Nucleus accumbens (tissue), 56 donors: ENCODE measurements around the gene ATG9A.

Experiments used
- DNase-seq, 56 donors: peaks; one replicate each; lab custom pipeline; 2025; lab: John Stamatoyannopoulos, UW

The ATG9A gene

DNA sequence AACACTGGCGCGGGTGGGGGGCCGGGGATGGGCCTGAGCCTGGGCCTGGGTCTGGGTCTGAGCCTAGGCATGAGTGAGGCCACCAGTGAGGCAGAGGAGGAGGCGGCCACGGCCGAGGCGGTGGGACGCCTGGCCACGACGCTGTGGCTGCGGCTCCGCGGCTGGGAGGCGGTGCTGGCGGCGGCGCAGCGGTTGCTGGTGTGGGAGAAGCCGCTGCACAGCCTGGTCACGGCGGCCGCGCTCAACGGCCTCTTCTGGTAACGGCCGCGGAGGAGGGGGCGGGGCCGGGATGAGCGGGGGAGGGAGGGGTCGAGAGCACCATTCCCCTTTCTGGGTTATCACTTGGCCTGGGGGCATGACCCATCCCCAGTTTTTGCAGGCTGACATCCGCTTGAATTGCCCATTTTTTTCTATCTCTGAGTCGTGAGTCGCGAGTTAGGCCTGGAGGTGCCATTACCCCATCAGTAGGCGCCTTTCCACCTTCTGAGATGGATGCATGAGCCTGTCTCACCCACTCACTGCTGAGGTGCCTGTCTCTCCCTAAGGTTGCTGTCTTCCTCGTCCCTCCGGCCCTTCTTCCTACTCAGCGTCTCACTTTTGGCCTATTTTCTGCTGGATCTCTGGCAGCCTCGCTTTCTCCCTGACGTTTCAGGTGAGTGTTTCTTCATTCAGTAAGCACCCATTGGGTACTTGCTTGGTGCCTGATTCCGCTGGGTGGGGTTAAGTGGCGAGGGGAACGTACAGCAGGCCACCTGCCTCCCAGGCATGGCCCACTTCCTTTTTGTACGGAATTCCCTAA is 50.9 kb downstream of the ATG9A start:
- peak in 23 of 56 donors; percentile 31 to 85 (median 62) for DNase-seq

DNA sequence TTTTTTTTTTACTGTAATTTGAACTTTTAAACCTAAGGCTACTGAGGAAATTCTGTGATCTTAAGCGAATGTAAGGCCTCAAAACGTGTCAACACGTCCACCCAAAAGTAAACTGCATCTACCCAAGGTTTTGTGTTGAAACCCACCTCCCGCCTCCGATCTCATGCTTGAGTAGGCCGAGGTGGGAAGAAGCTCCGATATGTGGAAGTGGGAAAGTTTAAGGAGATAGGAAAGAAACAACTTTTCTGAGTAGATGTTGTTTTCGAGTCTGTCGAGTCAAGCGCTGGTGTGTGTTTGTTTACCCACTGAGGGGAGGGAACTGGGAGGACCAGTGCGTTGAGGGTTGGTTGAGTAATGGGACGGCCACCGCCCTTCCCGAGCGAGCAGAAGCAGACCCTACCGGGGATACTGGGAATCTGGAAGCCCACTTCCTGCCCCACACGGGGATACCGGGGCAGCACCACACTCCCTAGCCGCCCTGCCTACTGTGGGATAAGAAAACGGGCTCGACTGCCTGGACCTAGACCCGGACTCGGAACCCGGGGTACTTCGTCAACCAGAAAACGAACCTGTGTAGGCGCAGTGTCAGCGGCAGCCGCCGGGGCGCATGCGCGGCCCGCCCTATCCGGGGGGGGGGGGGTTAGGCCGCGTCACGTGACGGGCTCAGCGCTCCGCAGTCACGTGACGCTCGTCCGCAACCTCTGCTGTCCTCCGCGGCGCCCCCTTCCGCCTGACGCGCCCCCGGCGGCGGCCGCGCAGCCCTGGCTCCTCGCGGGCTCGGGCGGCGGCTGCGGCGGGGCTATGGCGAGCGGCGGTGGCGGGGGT is 51.7 kb downstream of the ATG9A start, which contains the start of gene RETREG2:
TSS of gene RETREG2 (plus strand) at position 724 of the 825 bp plus-strand sequence. CDS start at position 802, 78 bp downstream.
- peak in 54 of 56 donors; percentile 37 to 94 (median 82) for DNase-seq

DNA sequence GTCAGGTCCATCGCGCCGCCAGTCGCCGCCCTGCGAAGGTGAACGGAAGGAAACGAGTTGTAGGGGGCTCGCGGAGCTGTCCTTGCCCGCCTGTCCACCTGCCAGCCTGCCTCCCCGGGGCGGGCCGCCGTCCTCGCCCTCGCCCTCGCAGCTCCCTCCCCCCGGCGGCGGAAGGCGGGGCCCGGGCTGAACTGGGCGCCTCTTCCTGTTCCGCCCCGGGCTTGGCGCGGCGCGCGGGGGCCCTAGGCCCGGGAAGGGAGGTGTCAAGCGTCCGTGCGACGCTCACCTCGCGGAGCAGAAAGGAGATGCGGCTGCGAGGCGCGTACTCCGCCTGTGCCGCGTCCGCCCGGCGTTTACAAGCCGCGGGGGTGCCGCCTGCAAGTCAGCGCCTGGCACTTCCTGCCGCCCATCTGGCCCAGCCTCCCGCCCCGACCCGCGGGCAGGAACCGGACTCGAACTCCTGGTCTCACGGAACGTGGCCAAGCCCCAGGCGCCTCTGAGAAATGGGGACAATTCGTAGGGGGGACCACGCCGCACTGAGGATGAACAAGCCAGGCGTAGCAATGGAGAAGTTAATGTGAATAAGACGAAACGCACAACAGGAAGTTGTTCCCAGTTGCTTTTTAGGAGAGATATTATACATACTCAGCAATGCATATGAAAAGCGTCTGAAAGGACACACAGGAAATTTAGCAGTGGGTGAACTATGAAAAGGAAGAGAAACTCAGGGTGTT is 52.5 kb downstream of the ATG9A start, which contains the start of gene CNPPD1:
TSS of gene CNPPD1 (minus strand) at position 108 of the 734 bp plus-strand sequence. CDS start at position 11, 97 bp downstream.
- peak in 54 of 56 donors; percentile 37 to 95 (median 78) for DNase-seq

DNA sequence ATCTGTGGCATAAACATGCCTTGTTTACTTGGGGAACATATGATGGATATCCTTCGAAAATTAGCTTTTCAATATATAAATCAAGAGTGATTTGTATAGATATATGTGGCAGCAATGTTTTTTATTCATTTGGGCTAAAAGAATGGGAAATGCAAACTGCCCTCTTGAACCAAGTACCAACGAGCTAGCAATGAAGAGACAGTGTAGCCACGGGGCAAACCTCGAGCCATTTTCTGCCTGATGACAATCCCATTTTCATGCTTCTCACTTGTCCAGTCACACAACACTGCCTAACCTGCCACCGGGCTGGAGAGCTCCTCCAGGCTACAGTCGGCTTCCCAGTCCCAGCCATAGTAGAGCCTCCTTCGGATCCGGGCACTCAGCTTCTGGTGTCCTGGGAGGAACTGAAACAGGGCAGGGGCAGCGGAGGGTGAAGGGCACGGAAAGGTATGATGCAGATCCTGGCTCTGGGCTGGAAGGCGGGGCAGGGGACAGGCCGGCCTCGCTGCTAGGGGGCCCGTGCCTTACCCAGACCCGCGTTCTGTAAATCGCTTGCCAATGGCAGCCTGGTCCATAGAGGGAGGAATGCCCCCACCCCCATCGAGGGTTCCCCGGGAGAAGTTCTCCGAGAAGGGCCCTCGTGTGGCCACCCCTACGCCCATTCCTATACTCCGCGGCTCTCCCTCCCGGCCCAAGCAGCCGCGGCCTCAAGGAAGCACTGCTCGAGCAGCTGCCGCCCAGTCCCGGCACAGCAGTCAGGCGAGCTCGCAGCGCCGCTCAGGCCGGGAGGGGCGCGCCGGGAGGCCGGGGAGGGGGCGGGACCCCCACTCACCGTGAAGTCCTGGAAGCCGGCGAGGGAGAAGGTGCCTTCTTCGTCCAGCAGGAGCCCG is 53.3 kb downstream of the ATG9A start:
- DNase-seq, result peak in 38 of 56 donors; percentile 16 to 83 (median 56)

DNA sequence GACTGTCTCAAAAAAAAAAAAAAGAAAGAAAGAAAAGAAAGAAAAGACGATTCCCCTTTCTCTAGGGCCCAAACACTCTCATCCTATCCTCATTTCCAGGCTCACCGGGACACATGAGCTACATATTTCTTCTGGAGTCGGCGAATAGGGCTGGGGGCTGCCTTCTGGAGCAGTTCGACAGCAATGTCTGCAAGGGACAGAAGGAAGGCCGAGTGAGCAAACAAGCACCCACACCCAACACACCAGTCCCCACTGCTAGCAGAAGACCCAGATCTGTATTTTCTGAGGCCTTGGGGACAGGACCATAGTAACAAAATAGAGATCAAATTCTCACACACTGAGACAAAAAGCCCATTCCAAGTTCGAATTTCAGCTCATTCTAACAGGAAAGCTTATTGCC is 54.0 kb downstream of the ATG9A start:
- DNase-seq, result no peak

DNA sequence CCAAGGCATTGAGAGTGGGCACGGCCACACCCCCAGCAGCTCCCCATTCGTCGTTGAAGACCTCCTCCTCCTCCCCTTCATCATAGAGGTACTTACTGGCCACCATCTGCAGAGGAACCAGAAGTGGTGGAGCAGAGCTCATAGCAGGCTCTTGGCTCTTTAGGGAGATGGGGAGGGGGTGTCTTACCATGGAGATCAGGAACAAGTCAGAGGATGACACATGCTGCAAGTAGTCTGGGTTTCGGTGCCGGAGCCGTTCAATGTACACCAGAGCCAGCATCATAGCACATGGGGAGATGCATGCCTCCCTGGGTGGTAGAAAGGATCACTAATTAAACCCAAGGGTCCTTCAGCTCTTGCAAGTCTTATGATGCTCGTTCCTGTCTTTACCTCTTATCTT is 54.6 kb downstream of the ATG9A start:
- no peak for DNase-seq

DNA sequence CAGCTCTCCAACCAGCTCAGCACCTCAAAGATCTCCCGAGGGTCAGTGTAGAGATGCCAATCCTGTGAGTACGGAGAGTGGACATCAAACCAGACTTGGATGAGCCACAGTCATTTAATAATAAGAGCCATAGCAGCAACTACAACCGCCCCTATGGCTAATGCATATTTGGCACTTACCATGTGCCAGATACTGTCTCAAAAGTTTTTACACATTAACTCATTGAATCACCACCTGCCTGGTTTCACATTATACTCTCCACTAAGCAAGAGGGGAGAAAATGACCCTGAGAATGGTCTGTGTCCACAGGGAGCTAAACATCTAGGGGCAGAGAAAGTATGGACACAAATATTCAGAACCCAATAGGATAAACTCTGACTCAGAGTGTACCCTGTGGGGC is 55.3 kb downstream of the ATG9A start:
- no peak for DNase-seq

DNA sequence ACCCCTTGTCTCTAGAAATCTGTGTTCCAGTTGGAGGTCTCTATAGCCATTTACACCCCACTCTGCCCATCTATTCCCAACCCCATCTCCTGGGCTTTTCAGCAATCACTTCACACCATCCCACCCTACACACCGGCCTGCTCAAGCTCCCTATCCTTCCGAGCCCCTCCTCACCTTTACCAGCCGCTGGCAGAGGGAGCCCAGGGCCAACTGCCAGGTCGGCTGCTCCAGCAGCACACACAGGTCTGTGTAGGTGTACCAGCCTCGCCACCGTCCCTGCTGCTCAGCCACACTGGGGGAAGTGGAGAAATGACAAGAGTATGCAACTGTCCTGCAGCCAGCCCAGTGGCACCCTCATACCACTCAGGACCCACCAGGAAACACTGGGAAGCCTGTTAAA is 56.3 kb downstream of the ATG9A start:
- no peak for DNase-seq

DNA sequence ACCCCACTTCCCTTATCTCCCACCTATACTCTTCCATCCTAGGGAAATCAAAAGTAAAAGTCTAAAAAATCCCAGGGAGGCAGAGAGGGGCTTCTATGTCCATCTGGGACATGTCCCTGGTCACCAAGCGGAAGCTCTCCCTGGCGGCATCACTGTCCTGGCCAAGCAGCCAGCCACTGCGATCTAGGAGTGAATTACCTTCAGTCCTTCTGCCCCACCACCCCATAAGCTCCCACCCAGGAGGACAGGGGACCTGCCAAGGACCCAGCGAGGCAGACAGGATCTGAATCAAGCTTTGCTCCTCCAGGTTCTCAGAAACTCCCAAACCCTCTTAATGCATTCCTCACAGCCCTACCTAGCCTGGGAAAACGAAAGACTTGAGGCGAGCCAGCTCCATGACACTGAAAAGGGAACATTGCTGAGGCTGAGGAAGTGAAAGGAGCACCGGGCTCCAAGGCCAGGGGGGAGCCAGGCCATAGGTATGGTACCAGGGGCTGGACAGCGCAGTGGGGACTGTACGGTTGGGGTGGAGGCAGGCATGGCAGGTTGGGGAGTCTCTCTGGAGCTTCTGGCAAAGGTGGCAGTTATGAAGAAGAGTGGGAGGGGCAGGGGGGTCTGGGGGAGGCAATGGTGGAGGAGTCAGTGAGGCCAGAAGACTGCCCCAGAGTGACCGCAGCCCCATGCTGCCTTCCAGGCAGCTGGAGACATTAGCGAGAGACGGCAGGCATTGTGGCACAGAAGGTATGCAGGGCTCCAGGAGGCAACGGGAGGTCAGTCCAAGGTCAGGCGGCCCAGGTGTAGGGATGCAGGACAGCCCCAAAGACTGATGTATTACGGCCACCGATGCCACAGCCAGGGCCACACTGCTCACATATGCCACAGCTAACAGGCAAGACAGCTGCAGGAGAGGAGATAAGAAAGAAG is 56.9 kb downstream of the ATG9A start:
- DNase-seq, result no peak

DNA sequence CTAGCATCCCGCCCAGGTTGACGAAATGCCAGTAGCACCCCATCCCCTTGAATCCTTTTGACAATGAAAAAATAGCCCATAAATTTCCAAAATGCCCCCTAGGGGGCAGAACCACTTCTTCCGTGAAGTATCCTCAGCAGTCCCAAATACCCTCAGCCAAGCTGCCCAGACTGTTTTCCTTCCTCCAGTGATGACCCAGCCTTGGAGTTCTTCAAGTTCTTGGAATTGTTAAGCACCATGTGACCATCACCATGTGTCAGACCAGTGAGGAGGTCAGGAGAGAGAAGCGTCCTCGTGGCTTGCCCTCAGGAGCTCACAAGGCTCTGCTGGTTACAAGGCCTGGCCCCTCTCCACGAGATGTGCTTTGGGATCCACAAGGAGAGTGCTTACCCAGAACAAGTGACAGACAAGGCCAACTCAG is 58.2 kb downstream of the ATG9A start:
- peak in 14 of 56 donors; percentile 13 to 42 (median 24) for DNase-seq

DNA sequence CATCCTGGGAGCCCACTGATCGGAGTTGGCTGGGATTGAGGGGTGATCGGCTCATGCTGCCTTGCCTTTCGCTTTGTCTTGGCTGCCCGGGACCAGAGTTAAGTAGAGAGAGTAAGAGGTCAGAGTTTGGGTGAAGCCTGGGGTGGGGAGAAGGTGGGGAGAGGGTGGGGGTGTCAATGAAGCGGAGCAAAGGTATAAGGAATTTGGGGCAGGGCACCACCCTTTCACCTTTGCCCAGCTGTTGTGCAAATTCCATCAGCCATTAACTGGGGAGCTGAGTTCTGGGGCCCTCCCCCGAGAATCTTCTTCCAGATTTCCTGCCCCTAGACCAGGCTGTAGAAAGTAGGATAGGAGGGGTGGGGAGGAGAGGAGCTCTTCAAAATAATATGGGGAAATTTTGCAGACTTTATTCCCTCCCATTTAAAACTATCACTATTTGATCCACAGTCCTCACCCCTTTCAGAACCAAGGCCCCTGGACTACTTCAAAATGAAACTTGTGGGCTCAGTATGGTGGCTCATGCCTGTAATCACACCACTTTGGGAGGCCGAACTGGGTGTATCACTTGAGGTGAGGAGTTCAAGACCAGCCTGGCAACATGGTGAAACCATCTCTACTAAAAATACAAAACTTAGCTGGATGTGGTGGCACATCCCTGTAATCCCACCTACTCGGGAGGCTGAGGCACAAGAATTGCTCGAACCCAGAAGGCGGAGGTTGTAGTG is 59.3 kb downstream of the ATG9A start, which contains the start of gene SLC23A3:
TSS of gene SLC23A3 (minus strand) at position 100 of the 725 bp plus-strand sequence. CDS start at position 55, 45 bp downstream.
- DNase-seq, result no peak
